Neural cell (in vitro differentiated cells): ENCODE measurements around the gene P2RX4. TPM values are rescaled to one million over a fixed set of nuclear protein-coding genes. Genes with fewer than 3 reads are reported as not detected.
"Not testable (repeated sequence)": the region's sequence is repeated elsewhere in the genome, so short reads cannot be mapped to it uniquely, and the experiment has no call there.

Source experiments
- H2AFZ ChIP-seq: fragments of 200-600, 300-800 bp; sonication (generic), shearing (Covaris generic); 2 replicates; pipeline ENCODE4 v1.6.0; 2014; ENCODE audit warnings: low read depth, mild to moderate bottlenecking, antibody characterized with exemption, low read length, moderate library complexity
- H3F3A ChIP-seq: fragments of 200-600 bp; shearing (Covaris generic); 2 replicates; pipeline ENCODE4 v1.6.1; 2016; ENCODE audit warnings: mild to moderate bottlenecking, moderate library complexity, mixed read lengths, antibody characterized with exemption, low read length; ENCODE audit not compliant: insufficient read depth, poor library complexity, severe bottlenecking
- H3K27ac ChIP-seq: fragments of 200-600, 300-800 bp; sonication (generic), shearing (Covaris generic); 2 replicates; pipeline ENCODE4 v1.5.1; 2014; ENCODE audit warnings: mild to moderate bottlenecking, low read length, moderate library complexity
- H3K27me3 ChIP-seq: fragments of 300-800, 200-600 bp; sonication (generic), shearing (Covaris generic); 2 replicates; pipeline ENCODE4 v1.6.0; 2014; ENCODE audit warnings: mild to moderate bottlenecking, low read depth, low read length, moderate library complexity; ENCODE audit not compliant: insufficient read depth
- H3K36me3 ChIP-seq: fragments of 300-800, 200-600 bp; sonication (generic), shearing (Covaris generic); 2 replicates; pipeline ENCODE4 v1.5.1; 2014; ENCODE audit warnings: mild to moderate bottlenecking, antibody characterized with exemption, low read length, moderate library complexity; ENCODE audit not compliant: insufficient read depth
- H3K4me2 ChIP-seq: fragments of 300-800, 200-600 bp; sonication (generic), shearing (Covaris generic); 2 replicates; pipeline ENCODE4 v1.6.0; 2014; ENCODE audit warnings: mild to moderate bottlenecking, low read length
- H3K4me3 ChIP-seq: fragments of 300-800, 200-600 bp; sonication (generic), shearing (Covaris generic); 2 replicates; pipeline ENCODE4 v1.5.1; 2014; ENCODE audit warnings: mild to moderate bottlenecking, low read length, moderate library complexity
- H3K79me2 ChIP-seq: fragments of 200-600 bp; shearing (Covaris generic); replicated peaks from 2 replicates; pipeline ENCODE4 v1.6.0; 2014; ENCODE audit warnings: mild to moderate bottlenecking, low read length, moderate library complexity; ENCODE audit not compliant: insufficient read depth
- H3K9ac ChIP-seq: fragments of 300-800, 200-600 bp; sonication (generic), shearing (Covaris generic); 2 replicates; pipeline ENCODE4 v1.6.1; 2016; ENCODE audit warnings: mild to moderate bottlenecking, low read length, mixed read lengths
- H3K9me2 ChIP-seq: fragments of 200-600 bp; shearing (Covaris generic); 2 replicates; pipeline ENCODE4 v1.6.1; 2016; ENCODE audit warnings: mild to moderate bottlenecking, low read length, mixed read lengths; ENCODE audit not compliant: insufficient read depth
- H3K9me3 ChIP-seq: fragments of 200-600, 300-800 bp; sonication (generic), shearing (Covaris generic); 2 replicates; pipeline ENCODE4 v1.6.1; 2016; ENCODE audit warnings: mild to moderate bottlenecking, mixed run types, low read length, moderate library complexity, mixed read lengths
- H4K20me1 ChIP-seq: fragments of 200-600 bp; shearing (Covaris generic); 2 replicates; pipeline ENCODE4 v1.6.1; 2016; ENCODE audit warnings: mild to moderate bottlenecking, mixed run types; ENCODE audit not compliant: insufficient read depth
- CTCF ChIP-seq: fragments of 450-650 bp; IDR thresholded peaks from 2 replicates; pipeline ENCODE4 v1.5.1; 2014; ENCODE audit warnings: antibody characterized with exemption, mild to moderate bottlenecking, moderate library complexity; ENCODE audit not compliant: poor library complexity, severe bottlenecking
- EP300 ChIP-seq: fragments of 450-650 bp; conservative IDR thresholded peaks from 2 replicates; pipeline ENCODE4 v1.6.1; 2014; ENCODE audit warnings: antibody characterized with exemption, mild to moderate bottlenecking, moderate library complexity; ENCODE audit not compliant: poor library complexity, severe bottlenecking
- EZH2 ChIP-seq: fragments of 200-600, 300-800 bp; shearing (Covaris generic), sonication (generic); IDR thresholded peaks from 2 replicates; pipeline ENCODE4 v1.6.1; 2014; ENCODE audit warnings: antibody characterized with exemption, low read length, borderline replicate concordance, mild to moderate bottlenecking; ENCODE audit not compliant: insufficient read depth, poor library complexity, severe bottlenecking
- MXI1 ChIP-seq: fragments of 450-650 bp; conservative IDR thresholded peaks from 2 replicates; pipeline ENCODE4 v1.6.1; 2014; ENCODE audit warnings: antibody characterized with exemption, mild to moderate bottlenecking; ENCODE audit not compliant: poor library complexity, severe bottlenecking
- POLR2AphosphoS5 ChIP-seq: IDR thresholded peaks from 2 replicates; pipeline ENCODE4 v1.6.1; 2012
- RAD21 ChIP-seq: fragments of 450-650 bp; conservative IDR thresholded peaks from 2 replicates; pipeline ENCODE4 v1.6.1; 2014; ENCODE audit warnings: antibody characterized with exemption, mild to moderate bottlenecking, moderate library complexity
- REST ChIP-seq: IDR thresholded peaks from 2 replicates; pipeline ENCODE4 v1.6.1; 2012; ENCODE audit warnings: borderline replicate concordance
- SMC3 ChIP-seq: fragments of 450-650 bp; conservative IDR thresholded peaks from 2 replicates; pipeline ENCODE4 v1.6.1; 2014; ENCODE audit warnings: antibody characterized with exemption, mild to moderate bottlenecking, moderate library complexity; ENCODE audit not compliant: poor library complexity
- TAF1 ChIP-seq: IDR thresholded peaks from 2 replicates; pipeline ENCODE4 v1.6.1; 2012; ENCODE audit warnings: low read depth
- polyA plus RNA-seq: library from polyadenylated mRNA; depleted of rRNA; stranded (reverse); fragments of >200 nt; gene quantifications from 2 replicates; pipeline ENCODE4 v1.2.3, GENCODE V29; 2014

Gene P2RX4
- polyA plus RNA-seq, 1 donor from 2014 or later, result 5.8 TPM

GRCh38 chr12:121205491-121205890 is 4.4 kb upstream of the P2RX4 start:
- Histone ChIP-seq H3K27me3 (no peaks in the 10 kb centered on the region), H3K36me3 (no peaks in the 10 kb centered on the region), H3K9ac (no peak overlapping the region), H3K4me3 (no peak overlapping the region), H3K9me3 (no peaks in the 10 kb centered on the region), H3K4me2 (no peak overlapping the region), H3K27ac (no peak overlapping the region), H4K20me1 (no peaks in the 10 kb centered on the region), H3F3A (no peaks in the 10 kb centered on the region), H2AFZ (no peak overlapping the region), H3K9me2 (no peaks in the 10 kb centered on the region), H3K79me2 (no peaks in the 10 kb centered on the region)
- TF ChIP-seq MXI1 (no peak), SMC3 (no peak), POLR2AphosphoS5 (no peak), EZH2 (no peak), CTCF (no peak), RAD21 (no peak), TAF1 (no peak), EP300 (no peak), REST (no peak)

GRCh38 chr12:121208571-121208970 is 1.4 kb upstream of the P2RX4 start:
- not testable (repeated sequence) for H3K79me2 ChIP-seq, H3K9me3 ChIP-seq, H3K27ac ChIP-seq, H4K20me1 ChIP-seq, H3K27me3 ChIP-seq, H3K4me2 ChIP-seq, H3K36me3 ChIP-seq, H3K4me3 ChIP-seq, H3F3A ChIP-seq, H3K9me2 ChIP-seq, H2AFZ ChIP-seq, H3K9ac ChIP-seq

- no peak overlapping the region for H3K4me2 ChIP-seq
- peak overlapping the region; percentile 78 for H3K9ac ChIP-seq
- H2AFZ ChIP-seq, result no peak overlapping the region
- no peaks in the 10 kb centered on the region for H3K79me2 ChIP-seq
- H3K9me2 ChIP-seq, result no peaks in the 10 kb centered on the region
- no peaks in the 10 kb centered on the region for H3K9me3 ChIP-seq
- H3K27me3 ChIP-seq, result no peaks in the 10 kb centered on the region
- H3K27ac ChIP-seq, result peak overlapping the region; percentile 60
- no peaks in the 10 kb centered on the region for H4K20me1 ChIP-seq
- H3K36me3 ChIP-seq, result no peaks in the 10 kb centered on the region
- peak overlapping the region; percentile 73 for H3K4me3 ChIP-seq
- no peaks in the 10 kb centered on the region for H3F3A ChIP-seq
- TF ChIP-seq MXI1, result no peak
- TF ChIP-seq SMC3, result no peak
- no peak for TF ChIP-seq TAF1
- TF ChIP-seq REST, result no peak
- no peak for TF ChIP-seq EP300
- no peak for TF ChIP-seq POLR2AphosphoS5
- no peak for TF ChIP-seq RAD21
- no peak for TF ChIP-seq CTCF
- no peak for TF ChIP-seq EZH2
These were observed 708 bp upstream of the P2RX4 start for GRCh38 chr12:121209221-121209620.
